Fibroblast of pulmonary artery (primary cell): ENCODE data around the gene UNK.

Experiments
- DNase-seq: peaks from one replicate; pipeline ENCODE4 v3.0.0-alpha.2; 2010; ENCODE audit warnings: low read depth
- H3K4me3 ChIP-seq: replicated peaks from 2 replicates; pipeline ENCODE4 v1.5.1; 2011; ENCODE audit warnings: low read depth, mild to moderate bottlenecking, control low read depth, low read length, moderate library complexity
- CTCF ChIP-seq: IDR thresholded peaks from 2 replicates; pipeline ENCODE4 v1.5.1; 2011; ENCODE audit warnings: mild to moderate bottlenecking, control low read depth, low read length, inconsistent platforms; ENCODE audit errors: missing control alignments

The UNK gene

GRCh38 chr17:75824050-75824552, 39.5 kb downstream of the UNK start:
- DNase-seq = no peak
- no peak for TF ChIP-seq CTCF
- no peak overlapping the region for H3K4me3 ChIP-seq

- no peak overlapping the region for H3K4me3 ChIP-seq
- no peak for DNase-seq
- no peak for TF ChIP-seq CTCF
These were observed 40.1 kb downstream of the UNK start for GRCh38 chr17:75824666-75825065.

- H3K4me3 ChIP-seq = no peak overlapping the region
- no peak for DNase-seq
- no peak for TF ChIP-seq CTCF
These were observed 40.5 kb downstream of the UNK start for GRCh38 chr17:75825149-75825552.

GRCh38 chr17:75825748-75826370, 41.3 kb downstream of the UNK start:
- no peak overlapping the region for H3K4me3 ChIP-seq
- TF ChIP-seq CTCF = no peak
- DNase-seq = no peak

- no peak overlapping the region for H3K4me3 ChIP-seq
- TF ChIP-seq CTCF = no peak
- DNase-seq = no peak
These were observed 42.1 kb downstream of the UNK start for GRCh38 chr17:75826561-75827307.

- DNase-seq = peak; percentile 65
- no peak overlapping the region for H3K4me3 ChIP-seq
- peak; percentile 71 for TF ChIP-seq CTCF
These were observed 42.9 kb downstream of the UNK start for GRCh38 chr17:75827308-75828075.
